22Rv1 (cell line): Measurements from ENCODE around the gene EXOC4.

Experiments
- CTCF ChIP-seq: fragments of 450-650 bp; IDR thresholded peaks from 2 replicates; pipeline ENCODE4 v1.5.1; 2017; ENCODE audit warnings: mild to moderate bottlenecking
- ZFX ChIP-seq: fragments of 450-650 bp; IDR thresholded peaks from 2 replicates; pipeline ENCODE4 v1.6.1; 2017; ENCODE audit warnings: antibody characterized with exemption, borderline replicate concordance

- TF ChIP-seq CTCF (no peak), ZFX (no peak)
Observed at GRCh38 chr7:133349101-133349500, 96.2 kb downstream of the EXOC4 start.
